Activated T-helper 1 cell treated with anti-CD3 and anti-CD28 coated beads, Interleukin-12 subunit alpha, Interleukin-12 subunit beta, Interleukin-2, Interleukin-4 antibody, amounts not matched to agents 30 ng/mL and 10 ng/mL and 1 ng/mL, durations not matched to agents 14 hours and 24 hours and 36 hours (primary cell): ENCODE data around the gene MAML2. TPM values are rescaled to one million over a fixed set of nuclear protein-coding genes. Genes with fewer than 3 reads are reported as not detected.
A peak's percentile ranks its signal among the peaks of the same experiment; 100 is the strongest.

Source experiments
- DNase-seq: peaks from one replicate; pipeline ENCODE4 v3.0.0; 2021; ENCODE audit warnings: low spot score
- H3K27ac Mint-ChIP-seq: one replicate; pipeline ENCODE4 v1.8.0; 2021; ENCODE audit warnings: mild to moderate bottlenecking, mixed read lengths
- H3K27me3 Mint-ChIP-seq: one replicate; pipeline ENCODE4 v1.8.0; 2022; ENCODE audit warnings: mild to moderate bottlenecking, moderate library complexity, mixed read lengths; ENCODE audit not compliant: insufficient read depth
- H3K36me3 Mint-ChIP-seq: one replicate; pipeline ENCODE4 v1.8.0; 2021; ENCODE audit warnings: low read depth, mixed read lengths
- H3K4me1 Mint-ChIP-seq: one replicate; pipeline ENCODE4 v1.8.0; 2021; ENCODE audit warnings: low read depth, mixed read lengths
- H3K4me3 Mint-ChIP-seq: one replicate; pipeline ENCODE4 v1.8.0; 2021; ENCODE audit warnings: mild to moderate bottlenecking, moderate library complexity, mixed read lengths
- H3K9me3 Mint-ChIP-seq: one replicate; pipeline ENCODE4 v1.8.0; 2021; ENCODE audit warnings: mixed read lengths
- intact Hi-C: fragments of 100-400 bp; cut with micrococcal nuclease; formaldehyde crosslinking; loops from one replicate; pipeline ENCODE4 v1.15.1; 2024
- total RNA-seq: library from RNA; stranded (reverse); gene quantifications from 2 replicates; pipeline ENCODE4 v1.2.3, GENCODE V29; 2022

Gene MAML2
- total RNA-seq, 1 donor from 2014 or later = 10.0 TPM

DNA sequence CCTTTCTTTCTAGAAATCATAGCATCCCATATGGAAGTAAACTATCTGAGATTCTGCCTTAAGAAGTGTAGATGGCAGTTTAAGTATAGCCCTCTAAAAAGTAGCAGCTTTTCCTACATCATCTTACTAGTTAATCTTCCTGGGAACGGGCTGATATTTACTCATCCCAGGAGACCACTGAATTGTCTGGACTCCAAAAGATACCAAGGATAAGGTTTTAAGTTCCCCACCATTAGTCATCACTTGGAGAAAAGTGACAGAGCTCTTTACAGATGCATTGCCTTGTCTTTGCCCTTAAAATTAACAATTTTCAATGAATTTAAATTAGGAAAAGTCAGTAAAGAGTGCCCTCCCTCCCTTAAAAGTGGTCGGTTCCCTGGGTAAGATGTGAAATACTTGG lies 129.5 kb downstream of the MAML2 start:
- H3K27ac Mint-ChIP-seq = no peak overlapping the region
- no peaks in the 10 kb centered on the region for H3K9me3 Mint-ChIP-seq
- no peaks in the 10 kb centered on the region for H3K27me3 Mint-ChIP-seq
- DNase-seq = no peak
- peaks cover 71% of the 10 kb centered on the region for H3K4me1 Mint-ChIP-seq
- H3K36me3 Mint-ChIP-seq = peaks cover 7% of the 10 kb centered on the region
- no peak overlapping the region for H3K4me3 Mint-ChIP-seq
- intact Hi-C loops = no loop called here

DNA sequence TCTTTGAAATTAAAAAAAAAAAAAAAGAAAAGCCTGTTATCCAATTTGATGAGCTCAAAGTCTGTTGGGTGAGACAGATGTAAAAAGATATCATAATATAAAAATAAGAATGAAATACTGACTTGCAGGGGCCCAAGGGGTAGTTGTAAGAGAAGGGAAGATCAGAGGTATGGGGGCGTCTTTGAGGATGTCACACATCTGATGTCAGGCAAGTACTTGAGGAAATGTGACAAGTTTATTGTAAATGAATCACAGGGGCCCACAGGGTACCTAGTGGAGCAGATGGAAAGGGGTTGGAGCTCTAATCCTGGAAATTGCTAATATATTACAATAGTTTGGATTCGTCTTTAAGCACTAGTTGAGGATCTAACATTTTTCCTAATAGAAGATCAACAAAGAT lies 131.6 kb downstream of the MAML2 start:
- peaks cover 78% of the 10 kb centered on the region for H3K4me1 Mint-ChIP-seq
- no peaks in the 10 kb centered on the region for H3K9me3 Mint-ChIP-seq
- intact Hi-C loops = loop anchor here (1.0 kb wide), 2 partner anchors 22 to 32 kb away; no protein-coding TSS in a partner anchor
- H3K27me3 Mint-ChIP-seq = no peaks in the 10 kb centered on the region
- H3K27ac Mint-ChIP-seq = peak overlapping the region; percentile 77
- DNase-seq = no peak
- H3K36me3 Mint-ChIP-seq = peaks cover 10% of the 10 kb centered on the region
- peak overlapping the region; percentile 38 for H3K4me3 Mint-ChIP-seq

DNA sequence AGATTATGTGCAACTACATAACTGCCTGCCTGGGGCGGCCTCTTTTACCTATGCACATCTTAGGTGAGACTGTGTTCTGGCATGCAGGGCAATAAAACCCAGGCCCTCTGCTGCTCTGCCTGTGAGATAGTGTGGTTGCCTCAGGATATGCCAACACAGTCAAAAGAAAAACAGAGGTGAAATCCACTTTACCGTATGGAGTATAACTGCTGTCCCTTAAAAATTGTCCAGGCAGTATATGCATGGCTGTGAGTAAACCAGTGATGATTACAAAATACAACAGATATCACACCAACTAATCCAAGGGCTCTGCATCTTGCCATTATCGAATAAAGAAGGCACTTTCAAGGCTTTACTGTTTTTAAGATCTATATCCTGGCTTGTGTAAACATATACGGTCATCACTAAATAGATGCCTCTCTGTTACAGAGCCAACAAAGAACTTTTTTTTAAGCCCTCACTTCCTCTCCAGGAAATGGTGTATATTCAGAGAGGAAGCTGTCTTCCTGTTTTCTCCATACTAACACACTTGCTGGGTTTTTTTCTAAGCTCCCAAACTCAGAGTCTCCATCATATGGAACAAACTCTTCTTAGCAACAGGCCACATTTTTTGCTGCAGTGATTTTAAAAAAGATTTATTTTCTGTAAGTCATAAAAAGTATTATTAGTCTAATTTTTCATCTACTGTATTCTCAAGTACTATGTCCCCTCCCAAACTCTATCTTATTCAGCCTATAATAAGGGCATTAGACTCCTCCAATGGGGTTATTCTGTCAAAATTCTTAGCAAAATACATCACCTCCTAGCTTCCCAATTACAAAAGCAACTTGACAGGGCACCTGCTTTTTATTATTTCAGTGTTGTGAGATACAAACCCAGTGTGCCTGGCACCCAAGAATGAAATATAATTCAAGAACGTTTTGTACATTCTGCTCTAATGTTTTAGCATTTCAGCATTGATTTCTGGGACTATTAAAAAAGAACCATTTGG lies 135.2 kb downstream of the MAML2 start:
- Mint-ChIP-seq H3K27me3 (no peaks in the 10 kb centered on the region), H3K9me3 (no peaks in the 10 kb centered on the region), H3K4me3 (peak overlapping the region; percentile 72), H3K27ac (peak overlapping the region; percentile 95), H3K36me3 (peaks cover 10% of the 10 kb centered on the region), H3K4me1 (peaks cover 83% of the 10 kb centered on the region)
- no peak for DNase-seq
- intact Hi-C loops = loop anchor here (2.0 kb wide), 1 partner anchor 47 kb away; no protein-coding TSS in a partner anchor

DNA sequence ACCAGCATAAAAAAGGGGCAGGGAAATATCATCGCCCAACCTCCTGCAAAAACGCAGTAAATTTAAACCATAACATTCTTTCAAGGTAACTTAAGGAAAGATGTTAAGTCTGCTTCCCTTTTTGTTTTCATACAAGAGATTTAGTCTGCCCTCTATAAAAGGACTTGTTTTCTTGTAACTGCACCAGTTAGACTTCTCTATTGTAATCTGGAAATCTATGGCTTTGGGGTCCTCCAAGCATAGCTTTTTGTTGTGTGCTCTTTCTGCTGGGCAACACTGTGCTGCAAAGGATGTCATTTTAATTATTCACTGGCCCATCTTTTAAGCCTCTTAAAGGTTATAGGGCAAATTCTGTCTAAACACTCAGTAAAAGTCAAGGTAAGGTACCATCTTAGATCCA lies 136.0 kb downstream of the MAML2 start:
- H3K36me3 Mint-ChIP-seq = peaks cover 11% of the 10 kb centered on the region
- H3K4me1 Mint-ChIP-seq = peaks cover 75% of the 10 kb centered on the region
- no peaks in the 10 kb centered on the region for H3K27me3 Mint-ChIP-seq
- no peaks in the 10 kb centered on the region for H3K9me3 Mint-ChIP-seq
- no peak for DNase-seq
- no peak overlapping the region for H3K4me3 Mint-ChIP-seq
- peak overlapping the region; percentile 95 for H3K27ac Mint-ChIP-seq
- intact Hi-C loops = loop anchor here (2.0 kb wide), 1 partner anchor 48 kb away; no protein-coding TSS in a partner anchor

DNA sequence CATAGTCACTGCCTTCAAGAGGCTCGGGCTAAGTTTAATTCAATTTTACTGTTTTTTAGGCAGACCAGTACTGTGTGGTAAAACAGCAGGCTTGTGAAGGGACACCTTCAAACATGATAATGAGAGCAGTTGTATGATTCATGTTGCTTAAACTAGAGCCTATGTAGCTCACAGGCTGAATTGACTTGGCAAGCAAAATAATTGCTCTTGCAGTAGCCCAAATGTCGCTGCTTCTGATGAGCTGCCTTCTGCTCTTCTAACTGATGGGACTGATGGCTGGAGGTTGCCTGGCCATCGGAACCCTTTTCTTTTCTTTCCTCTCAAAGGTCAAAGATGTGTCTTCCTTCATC lies 137.6 kb downstream of the MAML2 start:
- no peak for DNase-seq
- Mint-ChIP-seq H3K27me3 (no peaks in the 10 kb centered on the region), H3K36me3 (peaks cover 13% of the 10 kb centered on the region), H3K4me1 (peaks cover 74% of the 10 kb centered on the region), H3K27ac (peak overlapping the region; percentile 79), H3K9me3 (peaks cover 3% of the 10 kb centered on the region), H3K4me3 (peak overlapping the region; percentile 46)
- intact Hi-C loops = loop anchor here (1.0 to 2.0 kb wide), 6 partner anchors 10 to 137 kb away; no protein-coding TSS in a partner anchor

DNA sequence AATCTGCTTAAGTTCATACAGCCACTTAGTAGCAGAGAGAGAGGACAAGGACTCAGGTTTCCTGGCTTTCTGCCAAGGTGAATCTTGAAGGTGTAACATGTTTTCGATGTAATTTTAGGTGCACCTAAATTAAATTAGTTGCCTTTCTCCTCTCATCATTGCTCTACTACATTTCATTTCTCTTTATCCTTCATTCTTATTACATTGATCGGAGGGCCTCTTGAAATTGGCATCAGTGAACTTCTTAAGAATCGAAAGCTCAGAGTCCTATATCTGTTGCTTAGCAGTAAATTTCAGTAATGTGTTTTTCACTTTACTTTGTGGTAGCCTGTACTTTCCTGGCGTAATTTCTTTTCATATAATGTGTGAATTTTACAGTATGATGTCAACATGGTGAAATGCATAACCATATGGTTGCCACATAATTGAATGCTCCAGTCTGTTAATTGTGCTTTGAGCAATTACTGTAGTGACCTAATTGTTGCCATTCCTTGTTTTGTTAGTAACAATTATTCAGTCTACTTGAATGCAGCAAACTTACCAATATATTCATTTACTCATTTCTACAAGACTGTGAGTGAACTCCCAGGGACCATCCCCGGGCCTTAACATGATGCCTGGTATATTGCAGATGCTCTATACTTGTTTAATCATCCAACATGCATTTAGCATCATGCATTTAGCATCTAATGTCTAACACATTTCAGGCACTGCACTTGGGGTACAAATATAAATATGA lies 138.1 kb downstream of the MAML2 start:
- intact Hi-C loops = loop anchor here (1.0 to 2.0 kb wide), 6 partner anchors 10 to 137 kb away; no protein-coding TSS in a partner anchor
- Mint-ChIP-seq H3K27me3 (no peaks in the 10 kb centered on the region), H3K4me1 (peaks cover 80% of the 10 kb centered on the region), H3K27ac (peak overlapping the region; percentile 79), H3K9me3 (peaks cover 3% of the 10 kb centered on the region), H3K36me3 (peaks cover 13% of the 10 kb centered on the region), H3K4me3 (peak overlapping the region; percentile 20)
- no peak for DNase-seq

DNA sequence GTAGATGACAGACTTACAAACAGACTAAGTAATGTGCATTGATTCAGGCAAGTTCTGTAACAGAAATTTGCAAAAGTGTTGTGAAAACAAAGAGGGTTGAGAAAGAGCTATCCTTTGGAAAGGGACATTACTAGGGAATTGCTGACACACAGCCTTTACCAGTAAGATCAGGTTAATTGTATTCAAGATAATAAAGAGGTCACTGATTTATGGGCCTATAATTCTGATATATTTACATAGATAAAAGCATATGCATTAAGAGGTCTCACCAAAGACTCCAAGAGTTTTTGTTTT lies 138.7 kb downstream of the MAML2 start:
- Mint-ChIP-seq H3K36me3 (peaks cover 19% of the 10 kb centered on the region), H3K27me3 (no peaks in the 10 kb centered on the region), H3K4me3 (no peak overlapping the region), H3K27ac (peak overlapping the region; percentile 79), H3K4me1 (peaks cover 82% of the 10 kb centered on the region), H3K9me3 (peaks cover 3% of the 10 kb centered on the region)
- intact Hi-C loops = loop anchor here (2.0 kb wide), 1 partner anchor 92 kb away; no protein-coding TSS in a partner anchor
- DNase-seq = no peak

DNA sequence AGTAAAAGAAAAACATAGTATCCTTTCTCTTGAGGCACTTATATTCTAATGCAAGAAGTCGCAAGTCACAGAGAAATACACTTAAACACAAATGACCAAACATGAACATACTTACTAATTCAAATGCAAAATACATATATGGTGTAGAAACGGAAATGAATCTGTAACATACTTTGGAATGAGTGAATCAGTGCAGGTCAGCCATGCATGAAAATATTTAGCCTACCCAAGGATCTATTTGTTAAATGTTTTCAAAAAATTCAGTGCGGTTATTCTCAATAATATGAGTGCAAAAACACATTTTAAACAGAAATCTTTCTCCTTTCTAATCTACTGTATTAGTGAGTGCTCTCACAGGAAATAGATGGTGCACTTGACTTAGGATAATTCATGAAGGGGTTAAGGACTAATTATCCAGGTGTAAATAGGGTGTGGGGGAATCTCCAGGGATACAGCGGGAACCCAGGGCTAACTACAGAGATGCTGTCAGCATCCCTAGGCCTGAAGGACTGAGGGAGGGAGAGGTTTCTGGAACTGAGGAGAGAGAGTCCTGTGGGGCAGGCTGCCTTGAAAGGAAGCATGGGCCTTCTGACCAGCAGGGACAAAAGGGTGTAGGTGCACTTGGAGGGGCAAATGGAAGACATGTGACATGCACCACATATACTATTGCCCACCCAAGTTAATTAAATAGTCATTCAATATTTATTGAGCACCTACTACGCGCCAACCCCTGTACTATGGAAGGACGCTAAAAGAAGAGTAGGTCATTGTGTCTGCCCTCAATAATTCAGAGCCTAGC lies 139.2 kb downstream of the MAML2 start:
- Mint-ChIP-seq H3K36me3 (peaks cover 19% of the 10 kb centered on the region), H3K9me3 (peaks cover 3% of the 10 kb centered on the region), H3K4me1 (peaks cover 78% of the 10 kb centered on the region), H3K27me3 (no peaks in the 10 kb centered on the region), H3K4me3 (no peak overlapping the region), H3K27ac (peak overlapping the region; percentile 79)
- intact Hi-C loops = loop anchor here (2.0 kb wide), 1 partner anchor 91 kb away; no protein-coding TSS in a partner anchor
- no peak for DNase-seq

DNA sequence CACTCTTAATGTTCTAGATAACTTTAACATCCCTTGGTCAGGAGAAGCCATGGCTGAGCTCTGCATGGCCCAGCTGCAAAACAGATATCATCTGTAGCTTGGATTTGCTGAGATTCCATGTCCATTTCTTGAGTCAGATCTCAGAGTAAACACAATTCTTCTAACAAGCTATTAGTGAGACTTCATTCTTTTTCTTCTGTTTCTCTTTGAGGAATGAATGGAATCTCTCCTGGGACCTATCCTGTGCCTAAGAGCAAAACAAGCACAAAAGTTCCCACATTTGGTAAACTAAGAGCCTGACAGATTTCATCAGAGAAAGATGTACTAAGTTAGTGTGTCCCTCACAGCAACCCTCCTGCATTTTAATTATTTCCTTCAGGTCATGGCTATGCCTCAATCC lies 142.8 kb downstream of the MAML2 start:
- Mint-ChIP-seq H3K4me1 (peaks cover 66% of the 10 kb centered on the region), H3K36me3 (peaks cover 17% of the 10 kb centered on the region)

DNA sequence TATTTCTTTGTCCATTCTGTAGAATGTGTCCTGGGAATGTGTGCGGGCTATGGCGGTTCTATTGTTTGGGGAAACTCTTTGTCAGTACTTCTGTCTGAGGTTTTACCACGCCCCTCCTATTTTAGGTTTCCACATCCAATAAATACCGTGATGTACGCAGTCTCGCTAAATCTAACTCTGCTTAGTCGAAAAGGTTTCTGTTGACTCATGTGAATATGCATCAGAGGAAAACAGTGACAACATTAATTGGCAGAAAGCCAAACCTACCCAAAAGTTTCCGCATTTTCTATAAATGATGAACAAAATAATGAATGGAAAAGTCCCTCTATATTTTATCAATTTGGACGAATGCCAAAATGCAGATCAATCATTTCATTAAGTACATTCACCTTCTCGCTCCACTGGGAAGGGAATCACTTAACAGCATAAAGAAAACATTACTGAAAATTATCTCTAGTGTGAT lies 143.4 kb downstream of the MAML2 start:
- H3K4me1 Mint-ChIP-seq = peaks cover 66% of the 10 kb centered on the region
- no peak for DNase-seq
- peaks cover 17% of the 10 kb centered on the region for H3K36me3 Mint-ChIP-seq
- peaks cover 3% of the 10 kb centered on the region for H3K9me3 Mint-ChIP-seq
- peak overlapping the region; percentile 81 for H3K27ac Mint-ChIP-seq
- intact Hi-C loops = no loop called here
- peak overlapping the region; percentile 8 for H3K4me3 Mint-ChIP-seq
- no peaks in the 10 kb centered on the region for H3K27me3 Mint-ChIP-seq

More for the DNA sequence above, 142.8 kb downstream of the MAML2 start:
- DNase-seq = no peak
- peak overlapping the region; percentile 81 for H3K27ac Mint-ChIP-seq
- intact Hi-C loops = no loop called here
- H3K9me3 Mint-ChIP-seq = peaks cover 3% of the 10 kb centered on the region
- H3K27me3 Mint-ChIP-seq = no peaks in the 10 kb centered on the region
- no peak overlapping the region for H3K4me3 Mint-ChIP-seq

DNA sequence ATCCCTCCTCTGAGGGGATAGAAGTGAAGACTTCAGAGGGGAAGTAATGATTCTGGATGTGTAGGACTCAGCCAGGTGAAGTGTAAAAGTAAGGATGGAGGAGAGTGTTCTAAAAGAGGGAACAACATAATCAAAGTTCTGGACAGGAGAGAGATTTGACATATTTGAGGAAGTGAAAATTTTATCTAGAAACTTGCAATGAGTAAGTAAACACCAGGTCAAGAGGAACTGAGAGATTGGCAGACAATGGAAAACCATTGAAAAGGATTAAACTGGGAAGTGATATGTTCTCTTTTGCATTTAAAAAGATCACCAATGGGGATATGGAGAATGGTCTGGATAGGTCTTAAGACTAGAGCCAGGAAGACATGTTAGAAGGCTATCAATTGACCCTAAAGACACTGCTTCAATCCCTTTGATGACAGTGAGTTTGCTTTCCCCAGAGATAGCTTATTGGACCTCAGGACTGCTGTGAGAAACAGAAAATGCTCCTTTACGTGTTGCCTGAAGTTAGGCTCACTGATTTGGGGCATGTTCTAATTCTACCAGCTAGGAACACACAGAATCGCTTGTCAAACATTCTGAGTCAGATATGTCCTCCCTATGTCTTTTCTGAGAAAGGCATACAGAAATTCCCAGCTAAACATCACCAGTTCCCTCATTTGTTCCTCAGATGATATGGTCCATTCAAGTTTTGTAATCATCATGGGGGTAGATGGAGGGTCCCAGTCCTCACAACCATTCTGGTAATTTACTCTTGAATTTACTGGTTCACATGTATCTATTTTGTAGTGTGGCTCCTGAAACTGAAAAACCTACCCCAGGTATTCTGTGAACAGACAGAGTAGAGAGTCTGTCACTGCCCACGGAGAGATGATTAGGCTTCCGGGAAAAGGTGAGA lies 144.9 kb downstream of the MAML2 start:
- H3K4me3 Mint-ChIP-seq = no peak overlapping the region
- DNase-seq = no peak

More for the DNA sequence above, 144.9 kb downstream of the MAML2 start:
- Mint-ChIP-seq H3K9me3 (peaks cover 3% of the 10 kb centered on the region), H3K36me3 (peaks cover 17% of the 10 kb centered on the region), H3K4me1 (peaks cover 65% of the 10 kb centered on the region), H3K27ac (peak overlapping the region; percentile 11), H3K27me3 (no peaks in the 10 kb centered on the region)
- intact Hi-C loops = loop anchor here (1.0 kb wide), 1 partner anchor 9 kb away; no protein-coding TSS in a partner anchor
